WTC11 (cell line): ENCODE measurements around the gene MRPL55.

Source experiments
- AR ChIP-seq: fragments of 250-450 bp; sonication (Bioruptor Pico); IDR thresholded peaks from 2 replicates; pipeline ENCODE4 v1.9.0; 2021; ENCODE audit warnings: mild to moderate bottlenecking
- ATF3 ChIP-seq: sonication (generic); formaldehyde crosslinking; conservative IDR thresholded peaks from 2 replicates; pipeline ENCODE4 v1.8.1; 2022; ENCODE audit warnings: mild to moderate bottlenecking, missing genetic modification reagents
- CREB1 ChIP-seq: sonication (generic); formaldehyde crosslinking; IDR thresholded peaks from 2 replicates; pipeline ENCODE4 v1.8.0; 2023; ENCODE audit warnings: mild to moderate bottlenecking, missing genetic modification reagents
- CTCF ChIP-seq: fragments of 200-600 bp; IDR thresholded peaks from 2 replicates; pipeline ENCODE4 v1.8.0; 2022; ENCODE audit warnings: antibody characterized with exemption
- GTF2I ChIP-seq: fragments of 250-450 bp; sonication (Bioruptor Pico); conservative IDR thresholded peaks from 2 replicates; pipeline ENCODE4 v1.4.0; 2021; ENCODE audit warnings: mild to moderate bottlenecking
- MAX ChIP-seq: sonication (generic); formaldehyde crosslinking; IDR thresholded peaks from 2 replicates; pipeline ENCODE4 v1.8.0; 2022; ENCODE audit warnings: mild to moderate bottlenecking, missing genetic modification reagents
- NR1H2 ChIP-seq: sonication (generic); formaldehyde crosslinking; IDR thresholded peaks from 2 replicates; pipeline ENCODE4 v1.9.0; 2021; ENCODE audit warnings: mild to moderate bottlenecking, moderate library complexity, missing genetic modification reagents
- ZBTB21 ChIP-seq: sonication (generic); formaldehyde crosslinking; IDR thresholded peaks from 2 replicates; pipeline ENCODE4 v1.8.1; 2023; ENCODE audit warnings: mild to moderate bottlenecking, missing genetic modification reagents, borderline replicate concordance

GRCh38 chr1:228084325-228084724 lies 24.8 kb downstream of the MRPL55 start:
- no peak for TF ChIP-seq CTCF
- TF ChIP-seq CREB1, result no peak
- no peak for TF ChIP-seq ZBTB21 (CRISPR knock-in tag)
- TF ChIP-seq NR1H2 (CRISPR knock-in tag), result no peak
- TF ChIP-seq MAX, result no peak
- no peak for TF ChIP-seq GTF2I (CRISPR knock-in tag)
- TF ChIP-seq ATF3 (CRISPR knock-in tag), result no peak
- no peak for TF ChIP-seq AR
